Loucy (cell line): Measurements from ENCODE around the gene KNL1.

ENCODE experiments used
- H2AFZ ChIP-seq: fragments of 200-600 bp; sonication (generic); 2 replicates; pipeline ENCODE4 v1.6.0; 2016; ENCODE audit warnings: antibody characterized with exemption, mild to moderate bottlenecking, low read length, moderate library complexity
- H3F3A ChIP-seq: fragments of 200-600 bp; 2 replicates; pipeline ENCODE4 v1.6.0; 2016; ENCODE audit warnings: antibody characterized with exemption, low read depth, mild to moderate bottlenecking
- H3K27me3 ChIP-seq: fragments of 200-600 bp; sonication (generic); 2 replicates; pipeline ENCODE4 v1.6.1; 2014; ENCODE audit warnings: low read length, mild to moderate bottlenecking; ENCODE audit not compliant: insufficient read depth, poor library complexity, severe bottlenecking
- H3K36me3 ChIP-seq: fragments of 200-600 bp; sonication (generic); 2 replicates; pipeline ENCODE4 v1.6.1; 2016; ENCODE audit warnings: low read length; ENCODE audit not compliant: insufficient read depth
- H3K4me1 ChIP-seq: fragments of 200-600 bp; sonication (generic); 2 replicates; pipeline ENCODE4 v1.5.1; 2014; ENCODE audit warnings: low read length, mild to moderate bottlenecking; ENCODE audit not compliant: insufficient read depth, poor library complexity, severe bottlenecking
- H3K4me2 ChIP-seq: fragments of 200-600 bp; sonication (generic); 2 replicates; pipeline ENCODE4 v1.6.0; 2014; ENCODE audit warnings: antibody characterized with exemption, low read length, low read depth, mild to moderate bottlenecking; ENCODE audit not compliant: poor library complexity, severe bottlenecking
- H3K4me3 ChIP-seq: fragments of 200-600 bp; sonication (generic); 2 replicates; pipeline ENCODE4 v1.5.1; 2014; ENCODE audit warnings: low read length, mild to moderate bottlenecking, mixed read lengths; ENCODE audit not compliant: poor library complexity, severe bottlenecking
- H3K79me2 ChIP-seq: fragments of 200-600 bp; sonication (generic); 2 replicates; pipeline ENCODE4 v1.6.1; 2014; ENCODE audit warnings: low read length; ENCODE audit not compliant: insufficient read depth
- H3K9ac ChIP-seq: fragments of 200-600 bp; sonication (generic); 2 replicates; pipeline ENCODE4 v1.6.0; 2014; ENCODE audit warnings: mild to moderate bottlenecking, low read depth, low read length, moderate library complexity; ENCODE audit not compliant: poor library complexity, severe bottlenecking
- H3K9me2 ChIP-seq: fragments of 200-600 bp; sonication (generic); replicated peaks from 2 replicates; pipeline ENCODE4 v1.6.1; 2016; ENCODE audit warnings: low read depth, low read length, mixed read lengths
- H3K9me3 ChIP-seq: fragments of 200-600 bp; sonication (generic); 2 replicates; pipeline ENCODE4 v1.6.1; 2014; ENCODE audit warnings: mild to moderate bottlenecking, antibody characterized with exemption, low read length, low read depth; ENCODE audit not compliant: insufficient read depth
- H4K20me1 ChIP-seq: fragments of 200-600 bp; sonication (generic); 2 replicates; pipeline ENCODE4 v1.6.0; 2014; ENCODE audit warnings: antibody characterized with exemption, low read length, mild to moderate bottlenecking; ENCODE audit not compliant: insufficient read depth, poor library complexity, severe bottlenecking
- EZH2phosphoT487 ChIP-seq: fragments of 200-600 bp; IDR thresholded peaks from 2 replicates; pipeline ENCODE4 v1.6.1; 2018; ENCODE audit warnings: antibody characterized with exemption, mild to moderate bottlenecking, moderate library complexity, borderline replicate concordance
- TF ChIP-seq, protein P1 (sequence below): fragments of 200-600 bp; sonication (generic); conservative IDR thresholded peaks from 2 replicates; pipeline ENCODE4 v1.5.1; 2014; ENCODE audit warnings: mild to moderate bottlenecking, antibody characterized with exemption, low read length

Gene KNL1

DNA sequence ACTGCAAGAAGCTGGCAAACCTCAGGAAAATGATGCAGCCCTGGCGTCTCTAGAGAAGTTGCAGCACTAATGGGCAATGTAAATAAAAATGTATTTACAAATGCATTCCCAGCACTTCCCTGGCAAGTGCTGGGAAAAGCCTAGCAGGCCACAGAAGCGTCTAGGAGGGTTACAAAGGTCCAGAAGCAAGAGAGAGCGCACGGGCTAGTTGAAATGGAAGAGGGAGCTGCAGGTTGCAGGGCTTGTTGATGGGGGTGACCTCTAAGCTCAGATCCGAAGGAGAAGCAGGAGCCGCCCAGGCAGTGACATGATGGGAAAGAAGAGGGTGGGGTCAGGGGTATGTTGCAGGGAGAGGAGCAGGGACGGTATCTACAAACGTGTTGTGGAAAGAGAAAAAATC lies 2.7 kb upstream of the KNL1 start:
- no peak overlapping the region for H3K4me2 ChIP-seq
- no peaks in the 10 kb centered on the region for H3F3A ChIP-seq
- H2AFZ ChIP-seq: no peak overlapping the region

DNA sequence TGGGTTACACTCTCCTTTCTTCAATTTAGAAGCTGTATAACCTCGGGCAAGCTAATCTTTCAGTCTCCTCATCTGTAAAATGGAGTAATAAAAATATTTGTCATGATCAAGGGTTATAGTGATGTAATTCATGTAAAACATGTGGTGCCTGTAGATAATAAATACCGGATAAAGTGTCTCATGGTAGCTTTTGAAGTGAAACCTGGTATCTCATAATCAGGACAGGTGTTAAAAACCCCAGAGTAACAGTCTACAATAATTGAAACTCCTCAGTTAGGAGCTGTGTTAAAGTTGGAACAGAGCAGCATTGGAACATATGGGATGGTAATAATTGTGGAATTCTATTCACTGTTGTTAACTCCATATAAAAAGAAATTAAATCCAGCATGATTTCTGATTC lies 884 bp upstream of the KNL1 start:
- Histone ChIP-seq H3K4me1 (peaks cover 14% of the 10 kb centered on the region), H2AFZ (peak overlapping the region; percentile 28; the same call in 1 of the 2 replicates), H3K4me2 (peak overlapping the region; percentile 90), H3K9ac (peak overlapping the region; percentile 75), H4K20me1 (peaks cover 10% of the 10 kb centered on the region), H3K9me2 (no peaks in the 10 kb centered on the region), H3F3A (no peaks in the 10 kb centered on the region), H3K9me3 (no peaks in the 10 kb centered on the region), H3K27me3 (no peaks in the 10 kb centered on the region), H3K4me3 (peak overlapping the region; percentile 79), H3K79me2 (peaks cover 39% of the 10 kb centered on the region), H3K36me3 (no peaks in the 10 kb centered on the region)
- TF ChIP-seq EZH2phosphoT487: no peak
- TF ChIP-seq, protein P1, sequence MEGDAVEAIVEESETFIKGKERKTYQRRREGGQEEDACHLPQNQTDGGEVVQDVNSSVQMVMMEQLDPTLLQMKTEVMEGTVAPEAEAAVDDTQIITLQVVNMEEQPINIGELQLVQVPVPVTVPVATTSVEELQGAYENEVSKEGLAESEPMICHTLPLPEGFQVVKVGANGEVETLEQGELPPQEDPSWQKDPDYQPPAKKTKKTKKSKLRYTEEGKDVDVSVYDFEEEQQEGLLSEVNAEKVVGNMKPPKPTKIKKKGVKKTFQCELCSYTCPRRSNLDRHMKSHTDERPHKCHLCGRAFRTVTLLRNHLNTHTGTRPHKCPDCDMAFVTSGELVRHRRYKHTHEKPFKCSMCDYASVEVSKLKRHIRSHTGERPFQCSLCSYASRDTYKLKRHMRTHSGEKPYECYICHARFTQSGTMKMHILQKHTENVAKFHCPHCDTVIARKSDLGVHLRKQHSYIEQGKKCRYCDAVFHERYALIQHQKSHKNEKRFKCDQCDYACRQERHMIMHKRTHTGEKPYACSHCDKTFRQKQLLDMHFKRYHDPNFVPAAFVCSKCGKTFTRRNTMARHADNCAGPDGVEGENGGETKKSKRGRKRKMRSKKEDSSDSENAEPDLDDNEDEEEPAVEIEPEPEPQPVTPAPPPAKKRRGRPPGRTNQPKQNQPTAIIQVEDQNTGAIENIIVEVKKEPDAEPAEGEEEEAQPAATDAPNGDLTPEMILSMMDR: no peak

More for the DNA sequence above, 2.7 kb upstream of the KNL1 start:
- peaks cover 10% of the 10 kb centered on the region for H4K20me1 ChIP-seq
- no peaks in the 10 kb centered on the region for H3K36me3 ChIP-seq
- no peak overlapping the region for H3K9ac ChIP-seq
- H3K79me2 ChIP-seq: peaks cover 21% of the 10 kb centered on the region
- no peaks in the 10 kb centered on the region for H3K9me3 ChIP-seq
- no peaks in the 10 kb centered on the region for H3K9me2 ChIP-seq
- H3K4me3 ChIP-seq: no peak overlapping the region
- H3K4me1 ChIP-seq: peaks cover 10% of the 10 kb centered on the region
- no peak for TF ChIP-seq EZH2phosphoT487
- TF ChIP-seq, protein P1: no peak
- H3K27me3 ChIP-seq: no peaks in the 10 kb centered on the region

DNA sequence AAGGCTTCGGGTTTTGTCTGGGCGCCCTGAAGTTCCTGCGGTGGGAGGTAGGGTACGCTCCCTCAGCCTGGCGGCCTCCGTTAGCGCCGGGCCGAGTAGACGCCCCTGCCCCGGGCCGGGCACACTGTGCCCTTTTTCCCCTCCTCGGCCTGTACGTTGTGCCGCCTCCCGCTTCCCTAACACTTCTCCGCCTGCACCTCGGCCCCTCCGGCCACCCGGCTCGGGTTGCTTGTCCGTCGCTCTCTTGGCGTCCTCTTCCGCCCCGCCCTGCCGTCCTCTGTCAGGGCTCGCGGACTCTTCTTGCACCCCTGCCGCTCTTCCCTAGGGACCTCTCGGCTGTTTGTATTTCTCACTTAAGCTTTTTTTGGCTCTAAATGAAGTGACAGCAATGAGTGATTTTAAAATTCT lies 384 bp downstream of the KNL1 start:
- TF ChIP-seq, protein P1: no peak; the same call in 1 of the 2 replicates
- TF ChIP-seq EZH2phosphoT487: no peak
- H2AFZ ChIP-seq: peak overlapping the region; percentile 92
- peaks cover 19% of the 10 kb centered on the region for H3K4me1 ChIP-seq
- H3K9me3 ChIP-seq: no peaks in the 10 kb centered on the region
- peak overlapping the region; percentile 90 for H3K4me2 ChIP-seq
- H3K4me3 ChIP-seq: peak overlapping the region; percentile 79
- peaks cover 52% of the 10 kb centered on the region for H3K79me2 ChIP-seq
- no peaks in the 10 kb centered on the region for H3K9me2 ChIP-seq
- peaks cover 10% of the 10 kb centered on the region for H4K20me1 ChIP-seq
- H3K9ac ChIP-seq: peak overlapping the region; percentile 75
- no peaks in the 10 kb centered on the region for H3F3A ChIP-seq
- no peaks in the 10 kb centered on the region for H3K36me3 ChIP-seq
- H3K27me3 ChIP-seq: no peaks in the 10 kb centered on the region
